Fibroblast of skin of back (primary cell): ENCODE data around the gene PAPPA2.

Source experiments
- DNase-seq: peaks from one replicate; pipeline ENCODE4 v3.0.0-alpha.2; 2013

Gene PAPPA2

GRCh38 chr1:176816232-176816631, 353.3 kb downstream of the PAPPA2 start:
- no peak for DNase-seq

DNA sequence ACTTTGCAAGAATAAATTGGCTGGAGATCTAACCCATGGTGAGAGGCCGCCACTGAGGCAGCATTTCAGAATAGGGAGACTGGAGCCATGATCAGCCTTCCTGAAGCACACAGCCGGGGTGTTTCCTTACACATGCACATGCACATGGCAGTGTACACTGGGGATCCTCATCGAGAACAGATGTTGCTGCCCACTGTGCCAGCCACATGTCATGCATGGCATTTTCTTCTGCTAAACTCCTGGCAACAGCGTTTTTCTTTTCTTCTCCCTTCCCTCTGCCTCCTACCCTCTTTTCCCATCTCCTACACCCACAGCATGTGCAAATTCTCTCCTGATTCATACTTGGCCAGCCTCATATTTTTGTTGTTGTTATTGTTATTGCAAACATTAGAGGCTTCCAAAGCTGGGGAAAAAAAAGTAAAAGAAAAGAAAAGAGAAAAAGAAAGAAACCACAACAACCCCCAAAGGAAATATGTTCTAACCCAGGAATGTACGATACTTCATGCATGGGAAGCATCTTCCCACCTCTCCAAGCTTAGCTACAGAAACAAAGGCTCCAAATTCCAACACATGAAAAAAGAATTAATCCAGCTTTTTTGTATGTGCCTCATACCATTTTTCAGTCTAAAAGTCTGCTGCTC, 357.5 kb downstream of the PAPPA2 start:
- DNase-seq, result peak; percentile 63

GRCh38 chr1:176826265-176826664, 363.3 kb downstream of the PAPPA2 start:
- no peak for DNase-seq

DNA sequence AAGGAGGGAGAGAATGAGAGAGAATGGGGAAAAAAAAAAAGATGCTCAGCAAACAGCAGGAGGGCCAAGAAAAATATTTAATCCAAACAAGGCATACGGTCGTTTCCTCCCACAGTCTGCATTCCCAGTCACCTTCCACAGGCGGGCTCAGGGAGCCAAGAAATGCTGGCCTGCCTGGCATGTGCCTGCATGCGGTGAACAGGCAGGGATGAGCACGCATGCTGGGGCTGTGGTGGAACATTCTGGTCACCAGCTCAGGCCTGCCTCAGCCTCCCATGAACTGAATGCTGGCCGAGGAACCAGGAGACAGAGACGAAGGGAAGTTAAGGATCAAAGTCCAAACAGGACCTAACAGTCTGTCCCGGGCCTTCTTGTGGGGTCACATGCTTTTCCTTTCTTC, 366.3 kb downstream of the PAPPA2 start:
- peak; percentile 32 for DNase-seq

DNA sequence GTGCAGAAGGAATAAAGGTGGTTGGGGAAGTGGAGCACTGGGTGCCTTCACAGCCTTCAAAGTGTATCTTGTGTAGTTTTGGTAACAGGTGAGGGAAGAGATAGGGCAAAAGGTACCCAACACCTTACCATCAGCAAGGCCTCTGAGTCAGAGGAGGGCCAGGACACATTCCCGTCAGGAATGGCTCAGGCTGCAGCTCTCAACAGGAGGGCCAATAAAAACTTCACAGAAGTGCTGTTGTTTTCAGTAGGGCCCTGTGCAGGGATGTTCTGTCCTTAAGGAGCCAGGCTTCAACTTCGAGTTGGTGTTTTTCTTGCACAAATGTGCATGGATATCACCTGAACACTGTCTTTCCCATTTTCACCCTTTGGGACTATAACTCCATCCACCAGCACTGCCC, 368.2 kb downstream of the PAPPA2 start:
- DNase-seq, result no peak

DNA sequence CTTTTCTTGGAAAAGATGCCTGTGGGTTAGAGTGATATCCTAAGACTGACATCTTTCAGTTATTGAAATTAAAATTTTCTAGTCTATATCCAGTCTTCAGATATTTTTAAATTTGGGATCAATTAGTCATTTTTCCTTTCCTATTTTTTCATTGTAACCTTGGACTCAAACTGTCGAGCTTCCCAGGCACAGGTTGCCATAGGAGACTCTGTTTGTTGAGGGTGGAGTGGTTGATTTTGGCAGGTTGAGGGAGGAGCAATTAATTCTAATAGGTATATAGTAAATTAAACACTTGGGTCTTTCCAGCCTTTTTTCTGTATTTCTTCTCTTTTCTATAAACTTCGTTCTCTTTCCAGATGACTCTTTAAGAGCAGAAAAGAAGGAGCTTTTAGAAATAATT, 374.7 kb downstream of the PAPPA2 start:
- DNase-seq, result no peak

- DNase-seq, result no peak
Observed at GRCh38 chr1:176838276-176838995, 375.5 kb downstream of the PAPPA2 start.

- DNase-seq, result no peak
Observed at GRCh38 chr1:176839216-176839615, 376.2 kb downstream of the PAPPA2 start.

- no peak for DNase-seq
Observed at GRCh38 chr1:176841238-176841637, 378.3 kb downstream of the PAPPA2 start.

DNA sequence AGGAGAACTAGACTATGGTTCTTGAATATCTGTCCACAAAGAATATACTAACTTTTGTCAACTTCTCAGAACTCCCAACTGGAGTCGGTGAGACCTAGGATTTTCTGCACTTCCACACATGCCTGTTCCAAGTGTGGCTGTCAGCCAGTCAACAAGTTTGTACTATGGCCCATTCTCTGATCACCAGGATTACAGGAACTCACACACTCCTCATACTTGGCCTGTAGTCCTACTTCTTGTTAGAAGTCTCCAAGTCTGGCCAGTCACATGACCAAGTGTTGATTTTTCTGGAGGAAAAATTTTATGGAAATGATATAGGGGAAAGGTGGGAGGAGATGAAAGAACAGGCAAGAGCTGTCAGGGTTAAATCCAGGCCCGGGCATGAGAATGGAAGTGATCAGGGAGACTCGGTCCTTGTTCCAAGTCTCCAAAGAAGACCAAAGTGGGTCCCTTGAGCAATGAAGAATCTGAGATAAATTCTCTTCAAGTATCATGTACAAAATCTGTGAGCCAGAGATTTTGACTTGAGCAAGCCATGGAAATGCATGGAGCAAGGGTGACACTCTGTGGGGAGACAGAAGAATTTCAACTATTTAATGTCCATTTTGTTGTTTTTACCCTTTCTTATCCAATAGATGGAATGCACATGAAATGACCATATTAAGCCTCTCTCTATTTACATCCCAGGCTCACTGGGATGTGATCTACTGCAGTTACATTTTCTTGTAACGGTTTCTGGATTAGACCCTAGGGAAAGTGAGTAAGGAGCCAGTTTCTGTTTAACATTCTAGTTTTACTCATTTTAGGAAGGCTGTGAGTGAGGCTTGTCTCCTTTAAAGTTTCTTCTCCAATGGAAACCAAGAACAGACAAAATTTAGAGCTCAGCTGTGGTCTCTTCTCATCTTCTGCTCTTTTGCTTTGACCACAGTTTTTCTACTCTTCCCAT, 380.6 kb downstream of the PAPPA2 start:
- peak; percentile 72 for DNase-seq

- DNase-seq, result peak; percentile 33
Observed at GRCh38 chr1:176847052-176847451, 384.1 kb downstream of the PAPPA2 start.

DNA sequence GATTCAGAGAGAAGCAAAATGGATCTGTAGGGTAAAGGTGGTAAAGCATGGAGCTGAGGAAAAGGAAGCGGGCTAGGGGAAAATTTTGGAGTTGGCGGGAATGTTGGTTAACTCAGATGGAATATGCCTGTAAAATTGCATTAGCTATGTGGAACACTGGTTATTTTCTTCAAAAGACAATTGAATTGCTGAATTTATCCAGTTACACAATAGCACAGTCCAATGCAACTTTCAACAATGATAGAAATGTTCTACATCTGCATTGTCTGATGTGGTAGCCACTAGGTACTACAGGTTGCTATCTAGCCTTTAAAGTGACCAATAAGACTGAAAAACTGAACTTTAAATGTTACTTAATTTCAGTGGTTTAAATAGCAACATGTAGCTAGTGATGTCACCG, 386.3 kb downstream of the PAPPA2 start:
- no peak for DNase-seq

GRCh38 chr1:176850871-176851270, 387.9 kb downstream of the PAPPA2 start:
- no peak for DNase-seq

GRCh38 chr1:176852124-176852523, 389.1 kb downstream of the PAPPA2 start:
- no peak for DNase-seq

DNA sequence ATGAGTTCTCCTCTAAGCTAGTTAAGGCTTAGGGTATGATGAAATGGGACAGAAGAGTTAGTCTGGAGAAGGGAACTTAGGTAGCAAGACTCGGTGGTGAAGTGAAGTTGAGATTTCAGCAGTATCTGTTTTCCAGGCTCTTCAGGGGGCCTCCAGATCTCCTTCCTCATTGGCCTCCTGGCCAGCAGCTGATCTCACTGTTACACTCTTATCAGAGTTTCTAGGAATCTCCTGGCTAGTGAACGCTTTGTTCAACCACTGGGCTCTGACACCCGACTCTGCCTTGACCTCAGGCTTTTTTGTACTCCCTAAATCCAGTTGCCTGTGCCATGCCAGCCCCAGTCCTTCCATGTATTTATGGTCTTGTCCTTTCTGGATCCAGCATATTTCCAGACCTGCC, 390.5 kb downstream of the PAPPA2 start:
- no peak for DNase-seq

GRCh38 chr1:176854121-176854520, 391.1 kb downstream of the PAPPA2 start:
- DNase-seq, result no peak

DNA sequence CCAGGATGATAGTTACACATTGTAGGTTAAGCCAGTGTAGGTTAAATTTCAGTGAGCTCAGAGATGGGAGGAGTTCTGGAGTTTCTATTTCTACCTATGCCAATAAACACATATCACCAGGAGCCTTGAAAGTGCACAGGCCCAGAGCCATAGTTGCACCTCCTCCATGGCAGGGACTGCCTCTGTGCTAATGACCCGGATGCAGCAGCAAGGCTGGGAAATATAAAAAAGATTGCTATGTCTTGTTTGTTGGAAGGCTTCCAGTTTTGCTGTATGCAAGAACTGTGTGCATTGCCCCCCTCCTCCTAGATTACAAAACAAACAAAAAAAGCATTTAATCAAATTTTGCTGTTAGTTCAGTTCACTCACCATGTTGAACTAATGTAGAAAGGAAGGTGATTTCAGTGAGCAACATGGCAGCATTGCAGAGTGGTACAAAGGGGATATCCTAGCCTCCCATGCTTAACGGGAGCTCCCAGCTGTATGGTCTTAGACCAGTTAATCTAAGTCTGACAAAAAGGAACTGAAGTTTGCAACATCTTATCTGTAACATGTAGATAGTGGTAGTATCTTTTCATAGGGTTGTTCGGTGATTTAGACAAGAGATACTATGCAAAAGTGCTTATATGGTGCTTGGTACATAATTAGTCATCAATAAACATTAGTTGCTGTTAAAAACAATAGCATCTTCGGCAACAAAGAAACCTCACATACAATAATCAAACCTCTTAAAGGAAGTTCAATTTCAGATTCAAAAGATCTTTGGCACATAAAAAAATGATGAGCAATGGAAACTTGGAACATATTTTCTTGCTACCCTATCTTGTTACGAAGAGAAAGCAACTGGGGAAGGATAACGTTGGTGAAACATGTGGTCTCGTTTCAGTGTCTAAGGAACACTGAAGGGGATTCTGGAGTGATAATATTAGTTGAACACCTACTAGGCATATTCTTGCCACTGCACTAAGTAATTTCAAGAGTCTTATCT, 392.1 kb downstream of the PAPPA2 start:
- no peak for DNase-seq

DNA sequence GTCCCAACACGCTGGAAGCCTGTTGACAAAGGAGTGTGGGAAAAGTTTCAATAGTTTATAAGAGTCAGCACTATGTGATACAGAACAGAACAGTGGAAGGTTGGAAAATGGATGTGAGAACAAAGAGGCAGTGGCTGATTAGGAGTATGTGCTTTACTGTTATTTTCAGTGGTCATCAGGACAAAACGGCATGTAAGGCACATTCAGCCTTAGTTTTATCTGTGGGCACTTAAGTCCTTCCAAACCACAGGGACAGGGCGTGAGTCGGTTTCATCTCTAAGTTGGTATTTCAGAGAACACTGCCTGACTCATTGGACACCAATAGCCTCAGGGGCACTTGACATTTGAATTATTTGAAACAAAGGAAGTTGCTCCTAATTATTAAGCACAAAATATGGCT, 394.7 kb downstream of the PAPPA2 start:
- peak; percentile 20 for DNase-seq

DNA sequence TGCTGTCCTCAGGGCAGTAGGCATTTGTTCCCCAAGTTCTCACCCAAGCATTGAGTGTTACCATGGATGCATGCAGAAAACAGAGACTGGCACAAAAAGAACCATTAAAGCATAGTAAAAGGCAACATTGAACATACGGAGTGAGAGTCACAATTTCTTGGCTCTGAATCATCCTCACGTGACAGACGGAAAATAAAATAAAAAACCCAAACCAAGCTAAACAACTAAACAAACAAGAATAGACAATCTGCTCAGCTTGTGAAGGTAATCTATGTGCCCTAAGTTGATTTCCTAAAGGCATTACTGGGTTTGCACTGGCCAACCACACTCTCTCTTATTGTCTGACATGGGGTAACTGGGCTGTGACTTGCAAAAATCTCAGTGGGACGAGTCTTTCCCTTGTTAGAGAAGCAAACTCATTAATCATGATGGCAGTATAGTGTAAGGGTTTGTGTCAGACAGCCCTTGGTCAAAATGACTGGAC, 395.5 kb downstream of the PAPPA2 start:
- DNase-seq, result no peak

- DNase-seq, result no peak
Observed at GRCh38 chr1:176863613-176864012, 400.6 kb downstream of the PAPPA2 start.

- no peak for DNase-seq
Observed at GRCh38 chr1:176864211-176864610, 401.2 kb downstream of the PAPPA2 start.
